Endothelial cell (in vitro differentiated cells): ENCODE measurements around the gene ATP2A2. TPM values are rescaled to one million over a fixed set of nuclear protein-coding genes. Genes with fewer than 3 reads are reported as not detected.

Source experiments
- DNase-seq: peaks from one replicate; pipeline ENCODE4 v3.0.0; 2021; ENCODE audit warnings: low spot score
- H3K27ac Mint-ChIP-seq: one replicate; pipeline ENCODE4 v1.8.0; 2021; ENCODE audit warnings: mixed read lengths, inconsistent platforms; ENCODE audit not compliant: unreplicated experiment
- H3K27me3 Mint-ChIP-seq: one replicate; pipeline ENCODE4 v1.8.0; 2021; ENCODE audit warnings: mild to moderate bottlenecking, moderate library complexity, mixed read lengths, inconsistent platforms; ENCODE audit not compliant: unreplicated experiment
- H3K36me3 Mint-ChIP-seq: one replicate; pipeline ENCODE4 v1.8.0; 2021; ENCODE audit warnings: mild to moderate bottlenecking, low read depth, mixed read lengths, inconsistent platforms; ENCODE audit not compliant: unreplicated experiment
- H3K4me1 Mint-ChIP-seq: one replicate; pipeline ENCODE4 v1.8.0; 2021; ENCODE audit warnings: mild to moderate bottlenecking, mixed read lengths, inconsistent platforms; ENCODE audit not compliant: unreplicated experiment
- H3K4me3 Mint-ChIP-seq: one replicate; pipeline ENCODE4 v1.8.0; 2021; ENCODE audit warnings: mild to moderate bottlenecking, mixed read lengths, inconsistent platforms; ENCODE audit not compliant: unreplicated experiment
- H3K9me3 Mint-ChIP-seq: one replicate; pipeline ENCODE4 v1.8.0; 2021; ENCODE audit warnings: mixed read lengths, inconsistent platforms; ENCODE audit not compliant: unreplicated experiment
- total RNA-seq: library from RNA; stranded (reverse); fragmentation: NEBNext Ultra II Directional; extraction: Animal tissue kit (Norgen Biotek cat#: 25700); gene quantifications from one replicate; pipeline ENCODE4 v1.2.1, GENCODE V29; 2021; ENCODE audit not compliant: unreplicated experiment
- TF ChIP-seq, protein P1 (sequence below): fragments of 200-600 bp; sonication (generic); IDR thresholded peaks from one replicate; pipeline ENCODE4 v1.5.0; 2021; ENCODE audit warnings: antibody characterized with exemption; ENCODE audit not compliant: unreplicated experiment

ATP2A2 gene
- total RNA-seq, 1 donor from 2014 or later: 178 TPM

DNA sequence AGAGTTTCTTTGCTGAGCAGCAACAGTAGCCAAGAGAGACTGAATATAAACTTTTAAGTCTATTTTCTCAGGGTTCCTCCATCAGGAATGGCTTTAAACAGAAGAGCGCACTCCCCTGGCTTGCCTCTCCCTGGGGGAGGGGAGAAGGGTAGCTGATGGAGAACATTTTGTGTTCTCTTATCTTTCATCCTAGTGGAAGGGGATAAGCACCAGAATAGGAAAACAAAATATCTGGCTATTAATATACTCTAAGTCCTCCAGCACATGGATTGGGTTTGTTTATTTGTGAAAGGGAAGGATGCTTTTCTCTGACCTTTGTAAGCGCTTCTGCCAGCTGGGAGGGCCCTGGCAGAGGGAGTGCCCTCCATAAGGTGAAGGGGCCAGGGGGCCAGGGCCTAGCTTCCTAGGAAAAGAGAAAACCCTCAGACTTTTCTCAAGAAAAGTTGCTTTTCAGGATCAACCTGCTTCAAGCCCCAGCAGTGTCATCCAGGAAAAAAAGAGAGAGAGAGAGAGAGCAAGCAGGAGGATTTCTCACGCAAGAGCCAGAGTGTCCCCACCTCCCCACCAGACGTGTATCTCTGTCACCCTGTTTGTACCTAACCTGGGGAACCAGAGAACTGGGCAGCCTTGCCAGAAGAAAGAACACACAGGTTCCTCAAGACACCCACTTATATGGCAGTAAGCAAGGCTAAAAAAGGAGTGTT lies 34.3 kb upstream of the ATP2A2 start:
- TF ChIP-seq, protein P1, sequence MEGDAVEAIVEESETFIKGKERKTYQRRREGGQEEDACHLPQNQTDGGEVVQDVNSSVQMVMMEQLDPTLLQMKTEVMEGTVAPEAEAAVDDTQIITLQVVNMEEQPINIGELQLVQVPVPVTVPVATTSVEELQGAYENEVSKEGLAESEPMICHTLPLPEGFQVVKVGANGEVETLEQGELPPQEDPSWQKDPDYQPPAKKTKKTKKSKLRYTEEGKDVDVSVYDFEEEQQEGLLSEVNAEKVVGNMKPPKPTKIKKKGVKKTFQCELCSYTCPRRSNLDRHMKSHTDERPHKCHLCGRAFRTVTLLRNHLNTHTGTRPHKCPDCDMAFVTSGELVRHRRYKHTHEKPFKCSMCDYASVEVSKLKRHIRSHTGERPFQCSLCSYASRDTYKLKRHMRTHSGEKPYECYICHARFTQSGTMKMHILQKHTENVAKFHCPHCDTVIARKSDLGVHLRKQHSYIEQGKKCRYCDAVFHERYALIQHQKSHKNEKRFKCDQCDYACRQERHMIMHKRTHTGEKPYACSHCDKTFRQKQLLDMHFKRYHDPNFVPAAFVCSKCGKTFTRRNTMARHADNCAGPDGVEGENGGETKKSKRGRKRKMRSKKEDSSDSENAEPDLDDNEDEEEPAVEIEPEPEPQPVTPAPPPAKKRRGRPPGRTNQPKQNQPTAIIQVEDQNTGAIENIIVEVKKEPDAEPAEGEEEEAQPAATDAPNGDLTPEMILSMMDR: no peak
- DNase-seq: no peak
- H3K4me3 Mint-ChIP-seq: no peak overlapping the region
- no peaks in the 10 kb centered on the region for H3K9me3 Mint-ChIP-seq
- peaks cover 4% of the 10 kb centered on the region for H3K27me3 Mint-ChIP-seq
- H3K27ac Mint-ChIP-seq: no peak overlapping the region
- H3K4me1 Mint-ChIP-seq: peaks cover 2% of the 10 kb centered on the region
- H3K36me3 Mint-ChIP-seq: peaks cover 3% of the 10 kb centered on the region

- peaks cover 2% of the 10 kb centered on the region for H3K4me1 Mint-ChIP-seq
- DNase-seq: no peak
- no peaks in the 10 kb centered on the region for H3K9me3 Mint-ChIP-seq
Measured at GRCh38 chr12:110247340-110248095, 33.5 kb upstream of the ATP2A2 start.

DNA sequence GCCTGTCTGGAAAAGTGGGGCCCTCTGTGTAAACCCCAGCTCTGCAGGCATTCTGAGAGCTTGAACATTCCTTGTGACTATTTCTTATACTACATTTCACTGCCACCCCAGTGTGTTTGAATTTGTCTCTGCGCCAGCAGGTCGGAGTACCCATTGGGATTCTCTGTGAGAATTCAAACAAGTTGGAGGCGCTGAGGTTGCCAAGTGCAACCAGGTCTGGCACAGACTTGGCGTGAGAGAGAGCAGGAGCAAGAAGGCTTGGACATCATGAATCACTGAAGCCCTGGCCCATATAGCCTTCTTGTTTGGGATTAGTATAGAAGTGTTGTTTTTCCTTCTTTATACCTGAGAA lies 33.0 kb upstream of the ATP2A2 start:
- Mint-ChIP-seq H3K27me3 (peaks cover 4% of the 10 kb centered on the region), H3K9me3 (no peaks in the 10 kb centered on the region), H3K4me1 (peaks cover 2% of the 10 kb centered on the region), H3K36me3 (peaks cover 3% of the 10 kb centered on the region), H3K4me3 (no peak overlapping the region), H3K27ac (no peak overlapping the region)
- TF ChIP-seq, protein P1: no peak
- DNase-seq: no peak

More at GRCh38 chr12:110247340-110248095, 33.5 kb upstream of the ATP2A2 start:
- H3K27ac Mint-ChIP-seq: no peak overlapping the region
- H3K27me3 Mint-ChIP-seq: peaks cover 3% of the 10 kb centered on the region
- no peak overlapping the region for H3K4me3 Mint-ChIP-seq
- H3K36me3 Mint-ChIP-seq: peaks cover 3% of the 10 kb centered on the region
- TF ChIP-seq, protein P1: no peak

DNA sequence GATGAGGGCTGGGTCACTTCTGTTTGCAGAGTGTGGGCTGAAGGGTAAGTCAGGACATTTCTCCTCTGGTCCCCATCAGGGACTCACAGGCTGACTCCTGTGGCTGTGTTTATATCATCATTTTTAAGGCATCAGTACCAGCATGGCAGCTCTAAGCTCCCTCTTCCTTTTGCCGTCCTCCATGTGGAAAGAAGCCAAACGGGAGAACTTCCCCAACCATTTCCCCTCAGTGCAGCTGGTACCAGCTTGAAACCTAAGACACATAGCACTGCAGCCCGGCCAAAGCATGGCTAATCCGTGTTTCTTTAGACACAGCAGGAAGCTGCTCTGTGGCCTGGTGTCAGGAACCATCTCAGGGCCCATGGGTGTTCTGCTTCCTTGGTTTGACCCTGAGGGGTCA lies 31.9 kb upstream of the ATP2A2 start:
- no peak overlapping the region for H3K4me3 Mint-ChIP-seq
- no peak overlapping the region for H3K27ac Mint-ChIP-seq
- TF ChIP-seq, protein P1: no peak
- no peaks in the 10 kb centered on the region for H3K9me3 Mint-ChIP-seq
- H3K4me1 Mint-ChIP-seq: peaks cover 2% of the 10 kb centered on the region
- H3K36me3 Mint-ChIP-seq: peaks cover 3% of the 10 kb centered on the region
- H3K27me3 Mint-ChIP-seq: peaks cover 4% of the 10 kb centered on the region
- DNase-seq: no peak

- Mint-ChIP-seq H3K36me3 (peaks cover 3% of the 10 kb centered on the region), H3K27me3 (peaks cover 4% of the 10 kb centered on the region), H3K4me1 (peaks cover 2% of the 10 kb centered on the region), H3K9me3 (no peaks in the 10 kb centered on the region), H3K27ac (no peak overlapping the region), H3K4me3 (no peak overlapping the region)
- TF ChIP-seq, protein P1: no peak
- DNase-seq: no peak
Measured at GRCh38 chr12:110249716-110250225, 31.3 kb upstream of the ATP2A2 start.
